ENCODE measurements around the gene RNF114.
A peak's percentile ranks its signal among the peaks of the same experiment; 100 is the strongest.
"Not testable (repeated sequence)": the region's sequence is repeated elsewhere in the genome, so short reads cannot be mapped to it uniquely, and the experiment has no call there.

The RNF114 gene, protein sequence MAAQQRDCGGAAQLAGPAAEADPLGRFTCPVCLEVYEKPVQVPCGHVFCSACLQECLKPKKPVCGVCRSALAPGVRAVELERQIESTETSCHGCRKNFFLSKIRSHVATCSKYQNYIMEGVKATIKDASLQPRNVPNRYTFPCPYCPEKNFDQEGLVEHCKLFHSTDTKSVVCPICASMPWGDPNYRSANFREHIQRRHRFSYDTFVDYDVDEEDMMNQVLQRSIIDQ

DNA sequence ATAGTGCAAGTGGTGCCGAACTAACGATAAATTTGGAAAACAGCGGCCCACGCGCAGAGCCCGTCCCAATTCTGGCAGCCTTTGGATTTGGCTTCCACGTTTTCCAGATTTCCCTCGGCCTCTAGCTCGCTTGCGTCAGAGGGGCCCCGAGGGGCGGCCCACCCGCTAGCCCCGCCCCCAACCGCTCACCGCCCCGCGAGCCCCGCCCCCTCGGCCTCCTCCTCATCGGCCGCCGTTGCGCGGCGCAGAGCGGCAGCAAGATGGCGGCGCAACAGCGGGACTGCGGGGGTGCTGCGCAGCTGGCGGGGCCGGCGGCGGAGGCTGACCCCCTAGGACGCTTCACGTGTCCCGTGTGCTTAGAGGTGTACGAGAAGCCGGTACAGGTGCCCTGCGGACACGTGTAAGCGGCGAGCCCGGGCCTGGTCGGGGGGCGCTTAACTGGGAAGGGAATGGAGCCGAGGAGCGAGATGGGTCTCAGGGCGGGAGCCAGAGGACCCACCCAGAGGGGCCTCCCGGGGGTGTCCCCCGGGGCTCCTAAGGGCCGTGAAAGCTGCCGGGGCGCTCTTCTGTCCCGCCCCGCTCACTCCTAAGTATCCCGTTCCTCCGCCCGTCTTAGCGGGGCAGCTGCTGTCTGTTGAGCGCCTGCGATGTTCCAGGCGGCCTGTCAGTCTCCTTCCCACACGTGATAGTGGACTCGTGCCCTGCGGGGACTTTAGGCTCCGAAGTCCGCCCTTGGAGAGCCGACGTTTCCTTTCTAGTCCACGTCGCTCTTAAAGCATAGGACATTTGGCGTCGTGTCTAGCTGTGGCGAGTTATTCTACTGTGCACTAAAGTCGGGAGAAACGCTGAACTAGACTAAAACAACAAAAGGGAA lies at the start of gene RNF114:
Gene RNF114 (plus strand): TSS at position 245 of the 874 bp plus-strand sequence. CDS start 16 bp downstream, at position 261.
- peak; percentile 65 for DNase-seq

DNA sequence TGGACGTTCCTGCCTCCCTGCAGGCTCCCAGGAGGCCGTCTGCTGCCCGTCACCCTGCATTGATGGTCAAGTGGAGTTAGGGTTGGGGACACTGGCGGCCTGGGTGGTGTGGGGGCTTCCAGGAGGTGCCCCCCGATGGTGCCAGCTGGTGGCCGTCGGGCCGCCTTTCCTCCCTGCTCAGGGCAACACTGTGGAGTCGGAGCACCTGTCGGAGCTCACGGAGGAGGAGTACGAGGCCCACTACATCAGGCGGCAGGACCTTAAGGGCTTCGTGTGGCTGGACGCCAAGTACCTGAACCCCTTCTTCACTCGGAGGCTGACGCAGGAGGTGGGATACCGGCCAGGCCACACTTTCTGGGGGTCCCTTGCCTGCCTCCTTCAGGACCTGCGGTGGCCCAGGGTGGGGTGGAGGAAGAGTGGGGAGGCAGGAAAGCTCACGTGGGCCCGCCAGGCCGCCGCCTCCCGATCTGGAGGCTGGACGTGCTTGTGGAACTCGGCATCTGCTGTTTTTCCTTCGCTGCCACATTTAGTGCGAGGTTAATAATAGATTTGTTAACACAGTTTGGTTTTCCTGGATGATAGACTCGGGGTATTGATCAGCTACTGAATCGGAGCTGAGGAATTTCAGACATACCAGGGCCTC lies 49.5 kb upstream of the RNF114 start:
- no peak for DNase-seq

DNA sequence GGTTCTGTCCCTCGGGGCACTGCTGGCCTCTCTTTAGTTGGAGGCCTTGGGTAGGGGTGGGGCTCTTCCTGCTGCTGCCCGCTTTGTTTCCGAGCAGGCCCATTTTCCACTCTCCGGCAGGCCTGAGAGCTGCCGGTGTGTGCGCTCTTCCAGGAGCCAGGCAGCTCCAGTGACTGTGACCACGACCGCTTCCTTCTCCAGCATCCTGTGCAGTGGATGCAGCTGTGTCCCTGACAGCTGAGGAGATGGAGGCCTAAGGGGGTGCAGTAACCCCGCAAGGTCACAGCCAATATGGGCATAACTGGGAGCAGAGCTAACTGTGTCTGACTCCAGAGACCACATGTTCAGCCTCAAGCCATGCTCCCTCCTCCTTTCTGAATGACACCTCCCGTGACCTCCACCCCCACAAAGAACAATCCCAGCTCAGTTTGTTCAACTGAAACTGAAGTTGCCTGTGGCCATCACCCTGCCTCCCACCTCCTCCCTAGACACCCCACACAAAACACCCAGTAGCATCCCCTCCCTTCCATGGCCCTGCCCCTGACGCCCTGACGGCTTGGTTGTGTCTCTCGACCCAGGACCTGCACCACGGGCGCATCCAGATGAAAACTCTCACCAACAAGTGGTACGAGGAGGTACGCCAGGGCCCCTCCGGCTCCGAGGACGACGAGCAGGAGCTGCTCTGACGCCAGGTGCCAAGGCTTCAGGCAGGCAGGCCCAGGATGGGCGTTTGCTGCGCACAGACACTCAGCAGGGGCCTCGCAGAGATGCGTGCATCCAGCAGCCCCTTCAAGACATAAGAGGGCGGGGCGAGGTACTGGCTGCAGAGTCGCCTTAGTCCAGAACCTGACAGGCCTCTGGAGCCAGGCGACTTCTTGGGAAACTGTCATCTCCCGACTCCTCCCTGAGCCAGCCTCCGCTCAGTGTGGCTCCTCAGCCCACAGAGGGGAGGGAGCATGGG lies 48.7 kb upstream of the RNF114 start:
- DNase-seq: no peak

DNA sequence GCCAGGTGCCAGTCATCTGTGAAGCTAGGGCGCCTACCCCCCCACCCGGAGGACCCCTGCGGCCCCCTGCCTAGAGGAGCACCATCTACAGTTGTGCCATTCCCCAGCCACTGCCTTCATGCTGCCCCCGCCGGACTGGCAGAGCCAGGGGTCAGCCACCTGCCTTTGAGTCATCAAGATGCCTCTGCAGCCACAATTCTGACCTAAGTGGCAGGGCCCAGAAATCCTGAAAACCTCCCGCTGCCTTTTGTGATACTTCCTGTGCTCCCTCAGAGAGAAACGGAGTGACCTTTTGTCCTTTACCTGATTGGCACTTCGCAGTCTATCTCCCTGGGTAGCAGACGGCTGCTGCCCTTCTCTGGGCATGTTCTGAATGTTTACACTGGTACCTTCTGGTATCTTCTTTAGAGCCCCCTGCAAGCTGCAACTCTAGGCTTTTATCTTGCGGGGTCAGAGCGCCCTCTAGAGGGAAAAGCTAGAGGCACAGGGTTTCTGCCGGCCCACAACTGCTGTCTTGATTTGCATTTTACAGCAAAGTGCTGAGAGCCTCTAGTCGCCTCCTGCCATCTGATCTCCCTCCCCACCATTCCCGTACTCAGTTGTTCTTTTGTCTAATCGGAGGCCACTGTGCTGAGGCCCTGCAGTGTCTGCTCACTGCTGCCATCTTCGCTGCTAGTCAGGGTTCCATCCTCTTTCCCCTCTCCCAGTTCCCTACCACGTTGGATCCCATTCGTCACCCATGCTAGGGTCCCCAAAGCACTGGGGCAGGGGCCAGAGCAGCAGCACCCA lies 47.8 kb upstream of the RNF114 start:
- DNase-seq: peak; percentile 83

DNA sequence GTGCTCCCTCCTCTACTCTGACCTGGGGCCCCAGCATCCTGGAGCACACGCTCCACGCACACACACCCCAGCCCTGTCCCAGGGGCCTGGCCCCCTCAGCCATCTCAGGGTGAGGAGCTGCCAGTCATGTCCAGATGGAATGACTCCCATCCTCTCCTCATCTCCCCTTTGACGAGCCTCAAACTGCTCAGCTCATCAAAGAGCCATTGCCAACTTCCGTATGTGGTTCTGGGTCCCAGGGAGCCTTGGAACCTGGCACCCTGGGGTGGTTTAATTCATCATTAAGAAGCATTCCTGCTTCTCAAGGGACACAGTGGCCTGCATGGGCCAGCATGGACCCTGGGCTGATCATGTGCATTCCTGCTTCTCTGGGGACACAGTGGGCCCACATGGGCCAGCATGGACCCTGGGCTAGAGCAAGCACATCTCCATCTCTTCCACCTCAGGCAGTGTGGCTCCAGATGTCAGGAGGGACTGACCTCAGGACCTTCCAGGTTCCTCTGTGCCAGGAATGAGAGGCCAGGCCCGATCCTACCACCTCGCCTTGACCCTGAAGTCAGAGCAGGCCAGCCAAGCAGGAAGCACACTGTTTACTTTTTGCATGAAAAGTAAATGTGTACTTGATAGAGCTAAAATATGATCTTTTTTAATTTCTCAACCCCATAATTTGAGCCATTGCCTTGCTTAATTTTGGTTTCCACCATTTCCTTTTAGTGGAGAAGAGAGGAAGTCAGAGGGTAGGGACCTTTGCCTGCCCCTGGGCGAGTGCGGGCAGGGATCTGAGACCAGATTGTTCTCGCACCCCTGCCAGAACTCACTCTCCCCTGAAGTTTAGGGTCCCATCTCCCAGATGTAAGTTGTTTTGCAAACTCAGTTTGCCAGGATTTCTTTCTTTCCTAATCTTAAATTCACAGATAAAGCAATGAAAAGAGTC lies 46.9 kb upstream of the RNF114 start:
- no peak for DNase-seq

DNA sequence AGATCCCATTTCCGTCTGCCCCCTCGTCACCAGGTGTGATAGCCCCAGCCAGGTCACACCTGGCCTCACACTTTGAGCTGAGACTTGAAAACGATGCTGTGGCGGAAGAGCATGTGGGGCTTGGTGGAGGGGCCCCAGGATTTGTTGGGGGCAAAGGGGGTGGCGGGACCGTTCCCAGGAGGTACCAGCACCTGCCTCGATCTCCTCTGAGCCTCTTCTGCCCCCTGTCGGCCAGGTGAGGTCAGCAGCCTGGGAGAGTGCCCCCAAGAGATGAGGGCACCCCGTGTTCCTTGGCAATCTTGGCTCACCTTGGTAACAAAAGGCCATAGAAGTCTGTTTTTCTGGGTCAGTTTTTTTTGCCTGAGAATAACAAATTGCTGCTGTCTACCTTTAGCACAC lies 46.3 kb upstream of the RNF114 start:
- DNase-seq: no peak

DNA sequence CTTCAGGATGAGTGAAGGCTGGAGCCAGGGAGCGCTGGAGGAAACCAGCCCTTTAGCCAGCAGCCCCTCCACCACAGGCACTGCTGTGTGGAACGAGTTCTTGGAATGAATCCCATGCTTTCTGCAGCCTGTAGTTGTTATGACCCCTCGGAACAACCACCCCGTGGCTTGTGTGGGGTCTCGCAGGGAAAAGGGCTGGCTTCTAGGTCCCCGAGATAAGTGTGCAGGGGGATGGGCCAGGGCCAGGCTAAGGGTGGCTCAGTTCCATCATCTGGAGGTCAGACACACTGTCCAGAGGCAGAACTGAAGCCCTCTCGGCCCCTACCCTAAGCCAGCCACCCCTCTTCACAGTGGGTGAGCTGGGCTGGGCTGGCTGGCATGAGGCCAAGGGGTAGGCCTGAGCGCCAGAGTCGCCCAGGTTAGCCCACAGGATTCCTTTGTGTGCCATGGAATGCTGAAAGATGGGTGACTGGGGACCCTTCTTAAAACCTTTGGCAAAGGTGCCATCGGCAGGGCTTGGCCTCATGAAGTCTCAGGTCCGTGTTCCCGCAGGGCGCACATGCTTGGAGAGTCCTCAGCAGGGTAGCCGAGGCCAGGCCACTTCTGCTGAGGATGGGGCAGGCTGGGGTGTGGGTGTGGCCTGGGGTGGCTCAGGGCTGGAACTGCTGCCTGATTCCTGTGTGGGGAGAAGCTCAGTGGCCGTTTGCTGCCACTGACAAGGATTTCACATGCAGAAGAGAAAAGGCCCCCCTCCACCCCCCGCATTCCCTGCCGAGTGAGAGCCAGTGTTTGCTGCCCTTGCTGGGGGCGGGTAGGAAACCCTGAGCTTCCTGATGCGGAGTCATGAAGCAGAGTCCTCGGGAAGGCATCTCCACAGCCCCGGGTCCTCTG lies 45.5 kb upstream of the RNF114 start:
- DNase-seq: no peak

DNA sequence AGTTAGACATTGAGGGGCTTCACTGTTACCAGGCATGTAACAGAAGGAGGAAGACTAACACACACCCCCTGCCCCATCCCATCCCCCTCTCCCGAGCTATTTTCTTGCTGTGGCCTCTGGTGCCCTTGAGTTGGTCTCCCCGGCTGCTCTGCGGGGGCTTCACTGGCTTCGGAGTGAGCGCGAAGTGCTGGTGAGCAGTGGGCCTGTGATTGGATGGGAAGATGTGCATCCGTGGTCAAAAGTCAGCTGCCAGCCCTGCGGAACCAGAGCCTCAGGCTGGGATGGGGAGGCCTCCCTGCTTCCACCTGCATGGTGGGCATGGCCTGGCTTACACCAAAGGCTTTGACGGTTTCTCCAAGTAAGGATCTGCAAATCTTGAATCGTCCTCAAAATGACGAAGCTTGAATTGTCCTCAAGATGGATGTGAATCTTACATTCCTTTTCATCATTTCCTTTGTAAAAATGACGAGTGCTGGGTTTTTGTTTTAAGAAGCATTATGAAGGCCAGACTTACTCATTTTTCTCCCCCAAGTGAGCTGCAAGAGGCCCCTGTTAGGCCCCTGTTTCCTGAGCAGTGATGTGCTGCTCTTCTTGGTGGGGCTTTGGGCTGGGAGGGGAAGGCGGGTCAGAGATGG lies 44.6 kb upstream of the RNF114 start:
- DNase-seq: no peak

DNA sequence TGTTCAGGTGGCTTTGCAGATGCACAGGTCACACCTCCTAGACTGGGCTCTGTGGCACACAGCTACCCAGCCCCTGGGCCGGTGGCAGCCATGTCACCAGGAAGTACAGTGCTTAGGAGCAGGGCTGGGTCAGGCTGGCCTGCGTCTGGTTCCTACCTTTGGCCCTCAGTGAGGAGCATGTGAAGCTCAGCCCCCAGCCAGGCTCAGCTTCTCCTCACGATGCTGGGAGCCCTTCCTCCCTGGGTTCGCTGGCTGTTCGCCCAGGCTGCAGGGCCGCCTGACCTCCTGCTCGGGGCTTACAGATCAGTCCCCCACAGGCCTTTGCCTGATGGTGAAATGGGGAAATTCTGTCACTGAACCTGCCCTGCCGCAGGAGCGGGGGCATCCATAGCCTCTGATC lies 43.9 kb upstream of the RNF114 start:
- DNase-seq: no peak

DNA sequence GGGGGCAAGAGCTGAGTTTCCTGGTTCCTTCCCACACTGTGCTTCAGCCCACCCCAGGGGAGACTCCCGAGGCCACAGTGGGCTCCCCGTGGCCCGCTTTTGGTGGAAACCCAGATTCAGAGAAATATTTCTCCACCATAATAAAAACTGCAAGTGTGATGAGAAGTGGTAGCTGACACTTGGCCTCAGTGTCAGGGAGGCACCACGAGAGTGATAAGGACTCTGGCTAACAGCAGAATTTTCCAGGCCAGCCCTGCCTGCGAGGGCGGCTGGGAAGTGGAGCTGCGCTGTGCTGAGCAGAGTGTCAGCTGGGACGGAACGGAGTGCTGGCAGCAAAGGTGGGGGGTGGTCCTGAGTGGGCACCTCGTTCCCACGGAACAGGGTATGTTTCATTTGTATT lies 43.4 kb upstream of the RNF114 start:
- DNase-seq: no peak

DNA sequence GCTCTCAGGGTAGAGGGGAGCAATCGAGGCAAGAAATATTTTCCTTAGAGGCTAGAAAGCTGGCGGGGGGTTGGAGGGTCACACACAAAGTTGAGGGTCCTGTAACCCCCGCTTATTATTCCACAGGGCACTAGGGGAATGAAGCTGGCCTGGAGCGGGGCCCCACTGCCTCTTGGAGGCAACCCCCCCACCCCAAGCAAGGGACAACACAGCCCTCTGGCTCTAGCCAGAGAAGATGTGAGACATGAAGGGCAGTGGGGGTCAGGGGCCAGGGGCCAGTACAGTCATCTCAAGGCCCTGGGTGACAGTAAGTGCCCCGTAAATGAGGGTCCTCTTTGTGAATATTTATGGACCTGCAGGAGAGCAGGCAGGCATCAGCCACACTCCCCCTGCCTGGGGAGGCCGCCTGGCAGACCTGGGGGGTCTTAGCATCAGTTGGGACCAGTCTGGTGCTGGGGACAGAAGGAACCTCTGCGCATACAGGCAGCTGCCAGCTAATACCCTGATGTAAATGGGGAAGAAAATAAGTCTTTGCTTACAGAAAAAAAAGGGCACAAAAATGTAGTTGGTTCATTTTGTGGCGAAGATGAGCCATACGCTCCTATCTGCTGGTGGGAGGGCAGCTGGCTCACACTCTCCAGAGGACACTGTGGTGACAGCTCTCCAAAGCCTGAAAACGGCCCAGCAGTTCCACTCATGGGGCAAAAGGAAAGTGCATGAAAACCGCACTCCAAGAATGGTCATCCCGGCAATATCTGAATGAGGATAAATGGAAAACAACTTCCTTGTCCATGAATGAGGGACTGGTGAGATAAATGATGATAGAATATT lies 42.7 kb upstream of the RNF114 start:
- no peak for DNase-seq

DNA sequence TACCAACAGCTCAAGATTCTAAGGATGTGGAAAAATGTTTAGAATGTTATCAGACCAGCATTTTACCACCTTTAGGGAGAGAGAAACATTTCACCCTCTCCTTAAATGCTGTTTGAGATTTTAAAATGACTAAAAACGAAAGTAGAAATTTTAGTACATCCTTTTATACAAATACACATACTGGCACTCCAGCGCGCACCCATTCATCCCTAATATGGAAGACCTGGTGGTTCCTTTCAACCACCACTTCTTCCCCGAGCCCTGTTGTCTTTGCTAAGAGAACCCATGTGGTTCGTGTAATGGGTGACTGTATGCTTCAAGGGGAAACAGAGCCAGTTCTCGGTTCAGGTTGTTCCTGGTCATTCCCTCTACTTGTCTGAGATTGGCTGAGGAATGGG lies 42.1 kb upstream of the RNF114 start:
- no peak for DNase-seq

DNA sequence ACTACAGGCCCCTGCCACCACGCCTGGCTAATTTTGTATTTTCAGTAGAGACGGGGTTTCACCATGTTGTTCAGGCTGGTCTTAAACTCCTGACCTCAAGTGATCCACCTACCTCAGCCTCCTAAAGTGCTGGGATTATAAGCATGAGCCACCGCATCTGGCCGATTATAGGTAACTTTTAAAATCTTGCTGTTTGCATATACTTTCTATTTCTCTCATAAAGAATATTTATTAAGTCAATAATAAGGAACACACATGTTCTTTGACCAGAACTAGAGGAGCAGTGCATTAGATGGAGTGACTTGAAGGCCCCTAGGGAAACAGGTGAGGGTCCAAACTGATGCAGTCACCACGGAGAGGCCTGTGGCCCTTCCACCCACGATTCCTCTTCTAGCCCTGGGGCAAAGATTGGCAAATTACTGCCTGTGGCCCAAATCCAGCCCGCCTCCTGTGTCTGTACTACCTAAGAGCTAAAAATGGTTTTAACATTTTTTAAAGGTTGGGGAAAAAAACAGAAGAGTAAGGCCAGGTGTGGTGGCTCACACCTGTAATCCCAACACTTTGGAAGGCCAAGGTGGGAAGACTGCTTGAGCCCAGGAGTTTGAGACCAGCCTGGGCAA lies 40.6 kb upstream of the RNF114 start:
- not testable (repeated sequence) for DNase-seq

DNA sequence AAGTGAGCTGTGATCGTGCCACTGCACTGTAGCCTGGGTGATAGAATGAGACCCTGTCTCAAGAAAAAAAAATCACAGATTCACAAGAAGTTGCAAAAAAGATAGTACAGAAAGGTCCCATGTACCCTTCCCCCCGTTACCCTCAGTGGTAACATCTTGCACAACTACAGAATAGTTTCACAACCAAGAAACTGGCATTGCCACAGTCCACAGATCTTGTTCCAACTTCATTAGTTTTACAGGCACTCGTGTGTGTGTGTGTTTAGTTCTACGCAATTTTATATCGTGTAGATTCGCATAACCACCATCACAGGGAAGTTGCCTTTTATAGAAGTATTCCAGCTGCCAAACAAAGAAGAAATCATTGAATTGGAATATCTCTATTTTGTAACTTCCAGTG lies 40.0 kb upstream of the RNF114 start:
- DNase-seq: no peak

DNA sequence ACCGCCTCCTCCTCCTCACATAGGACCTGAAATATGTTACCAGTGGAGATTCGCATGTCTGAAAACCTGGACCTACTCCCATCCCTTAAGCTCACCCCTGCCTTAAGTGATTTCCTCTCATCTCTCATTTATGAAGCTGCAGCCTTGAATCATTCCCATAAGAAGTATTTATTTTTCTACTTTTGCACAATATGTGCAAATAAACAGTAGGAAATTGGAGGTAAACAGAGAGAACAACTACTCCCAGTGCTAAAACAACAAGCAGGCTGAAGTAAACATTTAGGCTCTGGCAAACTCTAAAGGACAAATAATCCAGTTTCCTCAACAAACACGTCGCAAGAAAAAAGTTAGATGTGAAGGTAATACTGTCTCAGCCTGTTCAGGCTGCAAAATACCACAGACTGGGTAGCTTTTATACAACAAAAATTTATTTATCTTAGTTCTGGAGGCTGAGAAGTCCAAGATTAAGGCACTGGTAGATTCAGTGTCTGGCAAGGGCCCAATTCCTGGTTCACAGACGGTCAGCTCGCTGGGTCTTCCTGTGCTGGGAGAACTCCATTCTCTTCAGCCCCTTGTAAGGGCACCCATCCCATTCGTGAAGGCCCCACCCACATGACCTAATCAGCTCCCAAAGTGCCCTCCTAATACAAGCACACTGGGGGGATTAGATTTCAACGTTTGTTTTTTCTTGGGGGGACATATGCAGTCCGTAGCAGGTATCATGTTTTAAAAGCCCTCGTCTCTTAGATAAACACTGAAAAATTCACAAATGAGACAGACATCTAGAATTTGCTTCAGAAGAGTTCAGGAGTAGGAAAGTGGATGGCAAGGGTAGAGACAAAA lies 36.4 kb upstream of the RNF114 start:
- no peak for DNase-seq

DNA sequence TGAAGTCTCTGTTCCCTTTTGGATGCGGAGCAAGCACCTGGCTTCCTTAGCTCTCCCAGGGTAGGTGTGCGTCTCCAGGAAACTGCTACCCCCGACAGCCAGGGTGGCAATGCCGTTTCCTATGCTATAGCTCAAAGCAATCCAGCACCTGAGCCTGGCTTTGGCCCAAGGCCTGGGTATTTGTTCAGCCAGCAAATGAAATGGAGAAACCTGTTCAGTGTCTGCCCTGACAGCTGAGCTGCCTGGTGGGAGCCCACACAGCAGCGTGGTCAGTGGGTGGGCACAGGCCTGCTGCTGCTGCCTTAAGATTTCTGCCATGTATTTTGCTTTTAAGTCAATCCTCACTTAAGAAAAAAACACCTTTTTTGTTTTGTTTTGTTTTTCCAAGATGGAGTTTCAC lies 34.6 kb upstream of the RNF114 start:
- no peak for DNase-seq

Measured in NCI-H1694 (cell line).